Dedifferentiated amniotic fluid mesenchymal stem cell (primary cell): ENCODE measurements around the gene SNAP25.

Experiments used
- DNase-seq: peaks from one replicate; pipeline ENCODE4 v3.0.0-alpha.2; 2016; ENCODE audit errors: extremely low spot score

Gene SNAP25

GRCh38 chr20:10304471-10305046, 85.9 kb downstream of the SNAP25 start:
- no peak for DNase-seq

- DNase-seq = peak; percentile 51
Measured at GRCh38 chr20:10306440-10307358, 88.1 kb downstream of the SNAP25 start.

GRCh38 chr20:10307359-10307735, 88.7 kb downstream of the SNAP25 start:
- no peak for DNase-seq

GRCh38 chr20:10308652-10309051, 90.0 kb downstream of the SNAP25 start:
- DNase-seq = no peak

GRCh38 chr20:10309326-10309725, 90.7 kb downstream of the SNAP25 start:
- peak; percentile 85 for DNase-seq

GRCh38 chr20:10312111-10312510, 93.5 kb downstream of the SNAP25 start:
- no peak for DNase-seq

- DNase-seq = no peak
Measured at GRCh38 chr20:10313215-10313614, 94.6 kb downstream of the SNAP25 start.

- no peak for DNase-seq
Measured at GRCh38 chr20:10313701-10314100, 95.1 kb downstream of the SNAP25 start.

GRCh38 chr20:10314198-10314597, 95.6 kb downstream of the SNAP25 start:
- DNase-seq = no peak

- no peak for DNase-seq
Measured at GRCh38 chr20:10315138-10315537, 96.5 kb downstream of the SNAP25 start.

GRCh38 chr20:10316582-10316981, 98.0 kb downstream of the SNAP25 start:
- DNase-seq = no peak

- no peak for DNase-seq
Measured at GRCh38 chr20:10318291-10319024, 99.8 kb downstream of the SNAP25 start.

- DNase-seq = no peak
Measured at GRCh38 chr20:10319855-10320254, 101.2 kb downstream of the SNAP25 start.

GRCh38 chr20:10321138-10321717, 102.6 kb downstream of the SNAP25 start:
- DNase-seq = no peak

- no peak for DNase-seq
Measured at GRCh38 chr20:10322073-10323012, 103.7 kb downstream of the SNAP25 start.

- no peak for DNase-seq
Measured at GRCh38 chr20:10323729-10324128, 105.1 kb downstream of the SNAP25 start.

- no peak for DNase-seq
Measured at GRCh38 chr20:10324198-10324847, 105.7 kb downstream of the SNAP25 start.

- no peak for DNase-seq
Measured at GRCh38 chr20:10328897-10329255, 110.2 kb downstream of the SNAP25 start.

GRCh38 chr20:10329387-10330005, 110.9 kb downstream of the SNAP25 start:
- DNase-seq = no peak

- DNase-seq = no peak
Measured at GRCh38 chr20:10330071-10330470, 111.4 kb downstream of the SNAP25 start.
